HK-2 (cell line): ENCODE measurements around the gene NTN4.
A peak's percentile ranks its signal among the peaks of the same experiment; 100 is the strongest.
"Not testable (repeated sequence)": the region's sequence is repeated elsewhere in the genome, so short reads cannot be mapped to it uniquely, and the experiment has no call there.

Experiments
- DNase-seq: peaks from one replicate; pipeline ENCODE4 v3.0.0-alpha.2; 2018; ENCODE audit not compliant: unreplicated experiment

NTN4 gene

GRCh38 chr12:95790033-95790916 is at the start of gene NTN4:
Gene NTN4, minus strand, starts transcription at chr12:95790764. Its CDS starts 455 bp downstream, at chr12:95790309.
- peak; percentile 53 for DNase-seq

DNA sequence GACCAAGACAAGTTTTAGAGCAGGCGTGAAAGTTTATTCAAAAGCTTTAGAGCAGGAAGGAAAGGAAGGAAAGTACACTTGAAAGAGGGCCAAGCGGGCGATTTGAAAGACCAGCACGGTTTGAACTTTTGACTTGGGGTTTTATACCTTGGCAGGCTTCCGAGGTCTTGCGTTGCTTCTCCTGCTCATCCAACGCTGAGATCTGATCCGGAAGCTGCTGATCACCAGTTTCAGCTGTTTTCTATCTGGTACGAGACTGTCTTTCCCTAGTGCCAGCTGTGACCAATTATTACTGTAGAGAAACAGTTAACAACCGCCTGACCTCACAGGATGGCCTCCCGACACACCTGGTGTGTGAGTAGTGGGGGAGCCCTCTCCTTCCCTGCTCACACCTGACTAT is 47.6 kb upstream of the NTN4 start:
- no peak for DNase-seq

GRCh38 chr12:95837240-95838038 is 46.9 kb upstream of the NTN4 start:
- DNase-seq, result no peak

GRCh38 chr12:95836630-95837239 is 46.2 kb upstream of the NTN4 start:
- DNase-seq, result no peak

GRCh38 chr12:95836185-95836609 is 45.6 kb upstream of the NTN4 start:
- DNase-seq, result no peak

DNA sequence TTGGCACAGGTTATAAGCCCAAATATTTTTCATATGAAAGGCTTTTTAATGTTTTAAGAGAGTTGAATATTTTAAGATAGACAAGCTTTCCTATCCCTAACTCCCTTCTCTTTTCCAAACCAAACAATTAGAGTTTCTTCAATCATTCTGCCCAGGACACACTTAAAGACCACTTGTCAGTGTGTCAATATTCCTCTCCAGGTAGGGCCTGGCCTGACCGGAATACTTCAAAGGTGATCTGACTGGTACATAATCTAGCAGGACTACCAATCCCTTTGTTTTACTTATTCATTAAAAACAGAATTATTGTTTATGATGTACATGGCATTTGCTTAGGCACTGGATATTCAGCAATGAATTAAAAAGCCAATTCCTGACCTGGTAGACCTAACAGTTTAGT is 44.0 kb upstream of the NTN4 start:
- no peak for DNase-seq

DNA sequence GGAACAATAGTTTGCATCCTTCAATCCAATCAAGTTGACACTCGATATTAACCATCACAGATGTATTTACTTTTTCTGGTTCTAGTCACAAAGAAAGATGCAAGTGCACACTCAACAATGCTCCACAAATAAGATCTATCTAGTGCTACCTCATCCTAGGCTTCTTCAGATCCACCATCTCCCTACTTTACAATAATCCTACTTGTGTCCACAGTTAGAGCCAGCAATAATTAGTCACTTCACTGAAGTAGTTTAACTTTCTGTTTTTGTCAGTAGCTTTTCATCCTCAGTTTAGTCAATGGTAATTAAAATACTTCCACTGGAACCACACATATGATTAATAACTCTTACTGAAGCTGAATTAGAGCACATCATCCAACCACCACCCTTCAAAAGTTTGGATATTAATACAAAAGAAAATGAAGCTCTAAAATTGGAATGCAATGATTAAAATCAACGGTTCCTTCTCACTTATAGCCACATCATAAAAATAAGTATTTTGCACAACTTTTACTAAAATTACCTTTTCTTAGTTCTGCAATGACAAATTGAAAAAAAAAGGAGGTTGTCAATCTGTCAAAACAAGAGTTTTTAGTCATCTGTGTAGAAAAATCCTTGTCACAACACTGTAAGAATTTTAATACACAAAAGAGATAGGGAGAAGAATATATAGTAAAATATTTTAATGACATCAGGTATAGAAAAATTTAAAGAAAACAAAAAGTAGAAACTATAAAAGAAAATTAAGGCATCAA is 39.9 kb upstream of the NTN4 start:
- DNase-seq, result no peak

GRCh38 chr12:95829395-95829794 is 38.8 kb upstream of the NTN4 start:
- DNase-seq, result no peak

- DNase-seq, result no peak
Observed at GRCh38 chr12:95820096-95820703, 29.6 kb upstream of the NTN4 start.

- DNase-seq, result no peak
Observed at GRCh38 chr12:95815632-95816212, 25.2 kb upstream of the NTN4 start.

DNA sequence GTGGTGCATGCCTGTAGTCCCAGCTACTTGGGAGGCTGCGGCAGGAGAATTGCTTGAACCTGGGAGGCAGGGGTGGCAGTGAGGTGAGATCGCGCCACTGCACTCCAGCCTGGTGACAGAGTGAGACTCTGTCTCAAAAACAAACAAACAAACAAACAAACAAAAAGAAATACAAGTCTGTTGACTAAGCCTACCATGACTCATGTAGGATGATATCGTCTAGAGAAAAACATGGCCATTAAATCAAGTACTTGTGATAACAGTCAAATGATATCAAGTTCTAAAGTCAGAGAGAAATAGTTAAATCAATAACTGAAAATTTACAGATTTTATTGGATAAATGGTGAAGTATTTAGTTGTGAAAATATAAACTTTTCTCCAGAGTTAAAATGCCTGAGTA is 21.6 kb upstream of the NTN4 start:
- DNase-seq, result not testable (repeated sequence)

DNA sequence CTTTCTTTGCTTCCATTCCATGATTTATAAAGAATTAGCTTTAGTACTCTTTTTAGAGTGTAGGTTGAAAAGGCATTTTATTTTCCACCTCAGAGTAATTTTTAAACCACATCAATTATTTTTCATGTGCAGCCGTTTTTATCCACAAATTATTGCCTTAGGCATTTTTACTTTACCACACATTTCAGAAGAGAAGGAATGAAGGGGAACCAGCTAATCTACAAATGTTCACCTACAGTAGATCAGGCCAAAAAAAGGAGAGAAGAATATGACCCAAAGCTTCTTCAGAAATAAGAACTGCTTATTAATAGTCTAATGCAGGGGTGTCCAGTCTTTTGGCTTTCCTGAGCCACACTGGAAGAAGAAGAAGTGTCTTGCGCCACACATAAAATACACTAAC is 19.8 kb upstream of the NTN4 start:
- no peak for DNase-seq

DNA sequence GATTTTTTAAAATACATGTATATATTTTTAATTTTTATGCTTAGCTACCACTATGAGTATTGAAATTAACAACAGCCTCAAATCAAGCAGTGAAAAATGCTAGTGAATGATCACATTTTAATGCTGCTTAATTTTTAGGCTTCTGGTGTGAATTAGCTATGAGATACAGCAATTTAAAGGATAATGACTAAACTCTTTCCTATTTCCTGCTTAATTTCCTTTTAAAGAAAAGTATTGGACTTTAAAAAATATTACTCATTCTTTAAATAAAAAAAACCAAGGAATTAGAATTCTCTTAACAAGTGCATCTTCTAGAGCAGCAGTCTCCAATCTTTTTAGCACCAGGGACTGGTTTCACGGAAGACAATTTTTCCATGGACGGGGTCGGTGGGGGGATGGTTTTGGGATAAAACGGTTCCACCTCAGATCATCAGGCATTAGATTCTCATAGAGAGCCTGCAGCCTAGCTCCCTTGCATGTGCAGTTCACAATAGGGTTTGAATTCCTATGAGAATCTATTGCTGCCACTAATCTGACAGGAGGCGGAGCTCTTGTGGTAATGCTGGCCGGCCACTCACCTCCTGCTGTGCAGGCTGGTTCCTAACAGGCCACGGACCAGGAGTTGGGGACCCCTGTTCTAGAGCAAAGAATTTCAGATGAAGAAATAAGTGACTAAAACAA is 18.6 kb upstream of the NTN4 start:
- no peak for DNase-seq

DNA sequence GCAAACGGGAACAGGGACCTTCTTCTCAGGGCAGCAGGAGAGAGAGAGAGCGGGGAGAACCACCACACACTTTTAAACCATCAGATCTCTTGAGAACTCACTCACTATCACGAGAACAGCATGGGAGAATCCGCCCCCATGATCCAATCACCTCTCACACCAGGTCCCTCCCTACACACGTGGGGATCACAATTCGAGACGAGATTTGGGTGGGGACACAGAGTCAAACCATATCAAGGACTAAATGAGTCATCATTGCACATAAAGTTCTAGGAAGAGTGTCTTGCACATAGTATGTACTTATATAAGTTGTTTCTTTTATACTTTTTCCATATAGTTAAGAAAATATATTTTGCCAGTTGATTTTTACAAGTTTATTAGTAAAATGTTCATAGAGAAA is 17.6 kb upstream of the NTN4 start:
- no peak for DNase-seq

GRCh38 chr12:95805864-95806671 is 15.5 kb upstream of the NTN4 start:
- no peak for DNase-seq

GRCh38 chr12:95804291-95804690 is 13.7 kb upstream of the NTN4 start:
- no peak for DNase-seq

GRCh38 chr12:95803817-95804216 is 13.3 kb upstream of the NTN4 start:
- no peak for DNase-seq

DNA sequence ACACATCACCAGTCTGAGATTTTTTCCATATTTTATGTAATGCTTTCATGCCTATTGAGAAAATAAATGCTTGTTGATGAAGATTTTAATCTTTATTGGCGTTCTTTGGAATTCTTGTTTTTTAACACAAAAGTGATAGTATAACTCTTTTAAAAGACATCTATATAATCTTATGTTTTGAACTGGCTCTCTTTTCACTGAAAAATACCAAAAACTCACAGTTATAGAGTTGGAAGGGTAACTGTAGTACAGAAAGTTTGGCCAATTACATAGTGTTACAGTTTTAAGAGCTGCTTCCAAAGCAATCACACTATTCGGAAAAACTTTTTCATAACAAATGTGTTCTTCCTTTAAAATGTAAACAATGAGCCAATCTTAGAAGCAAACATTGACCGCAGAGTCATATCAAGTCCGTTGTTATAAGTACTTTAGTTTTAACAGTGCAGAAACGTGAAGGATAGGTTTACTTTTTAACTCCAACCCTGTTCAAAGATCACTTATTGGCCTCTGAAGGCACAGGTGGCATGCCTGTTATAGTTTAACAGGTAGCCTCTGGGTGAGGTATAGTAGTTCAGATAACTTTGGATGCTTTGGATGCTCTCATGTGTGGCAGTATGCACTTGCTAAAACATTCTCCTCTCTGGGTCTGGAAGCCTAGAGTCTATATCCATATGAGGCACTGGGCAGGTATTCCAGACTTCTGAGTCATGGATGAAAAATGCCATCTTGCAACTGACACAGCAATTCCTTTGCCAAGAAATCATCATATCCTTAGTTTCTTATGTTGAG is 12.1 kb upstream of the NTN4 start:
- peak; percentile 60 for DNase-seq

DNA sequence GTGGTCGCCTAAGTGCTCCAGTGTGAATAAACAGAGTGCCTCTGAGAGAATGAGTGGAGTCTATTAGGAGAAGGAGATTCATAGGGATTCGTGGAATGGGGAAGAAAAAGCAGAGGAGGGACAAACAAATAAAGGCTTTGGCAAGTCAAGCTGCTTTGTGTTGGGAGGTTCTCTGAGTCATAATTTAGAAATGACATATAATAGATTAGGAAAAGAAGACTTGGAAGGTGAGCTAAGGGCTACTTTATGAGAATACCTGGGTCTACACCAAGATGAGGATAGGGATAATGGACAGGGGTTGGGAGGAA is 6.4 kb upstream of the NTN4 start:
- no peak for DNase-seq
